ENCODE results near the gene CSRNP3.

Gene CSRNP3

DNA sequence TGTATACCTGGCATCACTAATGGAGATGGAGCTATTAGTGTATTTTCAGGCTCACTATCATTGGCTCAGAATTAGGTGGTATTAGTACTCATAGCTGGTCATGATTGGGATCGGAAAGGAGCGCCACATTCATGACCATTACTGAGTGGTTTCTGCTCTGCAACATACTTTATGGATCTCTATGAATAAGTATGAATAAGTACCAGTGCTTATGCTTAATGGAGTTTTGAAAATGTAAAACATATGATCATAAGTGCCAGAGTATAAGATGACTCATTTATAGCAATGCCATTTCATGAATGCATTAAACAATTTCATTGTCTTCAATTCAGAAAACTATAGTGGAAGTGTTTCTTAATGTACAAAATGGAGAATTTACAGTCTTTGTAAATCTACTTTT, 167.9 kb downstream of the CSRNP3 start:
- TF ChIP-seq, protein P1, sequence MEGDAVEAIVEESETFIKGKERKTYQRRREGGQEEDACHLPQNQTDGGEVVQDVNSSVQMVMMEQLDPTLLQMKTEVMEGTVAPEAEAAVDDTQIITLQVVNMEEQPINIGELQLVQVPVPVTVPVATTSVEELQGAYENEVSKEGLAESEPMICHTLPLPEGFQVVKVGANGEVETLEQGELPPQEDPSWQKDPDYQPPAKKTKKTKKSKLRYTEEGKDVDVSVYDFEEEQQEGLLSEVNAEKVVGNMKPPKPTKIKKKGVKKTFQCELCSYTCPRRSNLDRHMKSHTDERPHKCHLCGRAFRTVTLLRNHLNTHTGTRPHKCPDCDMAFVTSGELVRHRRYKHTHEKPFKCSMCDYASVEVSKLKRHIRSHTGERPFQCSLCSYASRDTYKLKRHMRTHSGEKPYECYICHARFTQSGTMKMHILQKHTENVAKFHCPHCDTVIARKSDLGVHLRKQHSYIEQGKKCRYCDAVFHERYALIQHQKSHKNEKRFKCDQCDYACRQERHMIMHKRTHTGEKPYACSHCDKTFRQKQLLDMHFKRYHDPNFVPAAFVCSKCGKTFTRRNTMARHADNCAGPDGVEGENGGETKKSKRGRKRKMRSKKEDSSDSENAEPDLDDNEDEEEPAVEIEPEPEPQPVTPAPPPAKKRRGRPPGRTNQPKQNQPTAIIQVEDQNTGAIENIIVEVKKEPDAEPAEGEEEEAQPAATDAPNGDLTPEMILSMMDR (conservative IDR thresholded peaks at IDR 0.05; ENCODE audit: control insufficient read depth, insufficient read depth, low read depth, low read length): no peak
- peak; percentile 46 for DNase-seq (ENCODE audit: low read depth)
- no peak overlapping the region for H3K4me3 ChIP-seq (ENCODE audit: control insufficient read depth, low read depth, low read length)

DNA sequence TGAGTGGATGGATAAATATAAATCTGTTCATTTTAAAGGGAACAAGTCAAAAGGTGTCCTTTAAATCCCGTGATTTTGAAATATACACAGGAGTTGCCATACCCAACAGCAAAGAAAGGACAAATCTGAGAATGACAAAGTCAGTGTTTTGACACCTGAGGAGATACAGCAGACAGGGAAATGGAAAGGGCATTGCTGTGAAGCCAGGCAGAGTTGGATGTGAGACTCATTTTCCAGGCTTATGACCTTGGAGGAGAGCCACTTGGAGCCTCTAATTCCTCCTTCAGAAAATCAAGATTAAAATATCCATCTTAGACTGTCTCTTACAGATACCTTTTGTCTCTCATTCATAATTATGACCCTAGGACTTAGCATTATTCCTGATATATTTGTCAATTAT, 170.0 kb downstream of the CSRNP3 start:
- DNase-seq (ENCODE audit: low read depth): no peak
- no peak overlapping the region for H3K4me3 ChIP-seq (ENCODE audit: control insufficient read depth, low read depth, low read length)
- TF ChIP-seq, protein P1 (conservative IDR thresholded peaks at IDR 0.05; ENCODE audit: control insufficient read depth, insufficient read depth, low read depth, low read length): no peak

DNA sequence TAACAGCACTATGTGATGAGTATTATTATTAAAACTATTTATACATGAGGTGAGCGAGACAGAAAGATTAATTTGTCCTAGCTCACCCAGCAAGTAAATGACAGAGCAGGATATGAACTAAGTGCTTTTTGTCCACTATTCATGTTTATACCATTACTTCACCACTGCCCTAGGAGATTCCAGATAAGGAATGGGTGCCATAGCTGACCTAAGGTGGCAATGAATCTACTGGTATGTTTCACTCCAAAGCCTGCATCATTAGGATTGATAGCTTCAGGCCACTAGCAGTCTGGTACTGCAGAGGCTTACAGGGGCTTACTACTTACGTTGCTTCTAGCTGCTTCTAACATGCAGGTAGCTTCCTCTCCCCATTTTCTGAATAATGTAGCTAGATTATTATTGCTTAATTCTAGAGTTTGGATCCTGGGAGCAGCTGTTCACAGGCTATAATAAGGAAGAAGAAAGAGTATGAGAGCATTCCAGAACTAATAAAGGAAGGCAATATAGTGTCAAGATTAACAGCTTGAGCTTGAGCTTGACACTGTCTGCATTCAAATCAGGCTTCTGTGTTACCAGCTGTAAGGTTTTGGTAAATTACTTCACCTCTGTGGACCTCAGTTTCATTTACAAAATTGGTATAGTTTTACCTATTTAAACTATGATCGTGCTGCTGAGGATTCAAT, 170.9 kb downstream of the CSRNP3 start:
- no peak for DNase-seq (ENCODE audit: low read depth)
- H3K4me3 ChIP-seq (ENCODE audit: control insufficient read depth, low read depth, low read length): no peak overlapping the region
- TF ChIP-seq, protein P1 (conservative IDR thresholded peaks at IDR 0.05; ENCODE audit: control insufficient read depth, insufficient read depth, low read depth, low read length): no peak

DNA sequence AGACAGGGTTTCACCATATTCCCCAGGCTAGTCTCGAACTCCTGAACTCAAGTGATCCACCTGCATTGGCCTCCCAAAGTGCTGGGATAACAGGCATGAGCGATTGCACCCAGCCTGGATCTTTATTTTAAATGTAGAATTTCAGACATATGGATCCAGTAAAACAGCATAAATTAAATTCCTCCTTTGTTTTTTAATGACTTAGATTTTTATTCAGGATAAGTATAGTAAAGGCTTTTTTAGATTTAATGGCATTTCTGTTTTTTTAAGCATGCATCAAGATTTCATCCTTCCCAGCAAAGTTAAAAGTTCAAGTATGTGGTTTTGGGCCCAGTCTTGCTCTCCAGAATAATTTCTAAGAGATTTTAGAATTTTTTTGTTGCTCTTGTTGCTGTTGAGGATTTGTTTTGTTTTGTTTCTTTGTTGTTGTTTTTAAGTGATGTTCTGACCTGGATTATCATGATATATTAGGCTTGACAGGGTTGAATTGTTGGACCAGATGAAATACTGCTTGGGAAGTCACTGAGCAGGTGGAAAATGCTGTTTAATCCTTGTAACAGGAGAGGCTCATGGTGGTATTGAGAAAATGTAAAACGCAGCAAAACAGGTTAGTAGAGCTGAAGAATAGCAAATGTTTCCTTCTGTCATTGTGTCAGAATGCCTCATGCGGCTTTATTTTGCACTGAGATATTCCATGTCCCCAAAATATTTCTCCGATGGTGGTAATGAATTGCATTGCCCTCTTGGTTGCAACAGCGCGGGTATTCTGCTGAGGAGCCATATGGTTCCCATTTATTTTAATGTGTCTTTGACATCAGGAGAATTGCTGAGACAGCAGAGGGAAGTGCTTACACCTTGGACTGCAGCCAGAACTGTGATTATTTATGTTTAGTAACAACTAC, 176.7 kb downstream of the CSRNP3 start:
- DNase-seq (ENCODE audit: low read depth): peak; percentile 51
- TF ChIP-seq, protein P1 (conservative IDR thresholded peaks at IDR 0.05; ENCODE audit: control insufficient read depth, insufficient read depth, low read depth, low read length): no peak

DNA sequence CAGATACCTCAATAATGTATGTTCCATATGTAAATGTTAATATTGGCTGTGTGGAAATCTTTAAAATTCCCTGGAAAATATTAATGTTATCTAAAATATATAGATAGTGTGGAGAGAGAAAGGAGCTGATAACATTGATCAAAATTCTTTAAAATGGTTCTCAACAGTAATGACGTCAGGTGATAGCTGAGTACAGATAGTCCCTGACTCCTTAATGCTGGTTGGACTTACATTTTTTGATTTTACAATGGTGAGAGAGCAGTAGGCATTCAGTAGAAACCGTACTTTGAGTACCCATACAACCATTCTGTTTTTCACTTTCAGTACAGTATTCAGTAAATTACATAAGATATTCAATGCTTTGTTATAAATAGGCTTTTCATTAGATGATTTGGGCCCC, 177.9 kb downstream of the CSRNP3 start:
- TF ChIP-seq, protein P1 (conservative IDR thresholded peaks at IDR 0.05; ENCODE audit: control insufficient read depth, insufficient read depth, low read depth, low read length): no peak
- no peak overlapping the region for H3K4me3 ChIP-seq (ENCODE audit: control insufficient read depth, low read depth, low read length)
- no peak for DNase-seq (ENCODE audit: low read depth)

More for the DNA sequence above, 176.7 kb downstream of the CSRNP3 start:
- H3K4me3 ChIP-seq (ENCODE audit: control insufficient read depth, low read depth, low read length): no peak overlapping the region

DNA sequence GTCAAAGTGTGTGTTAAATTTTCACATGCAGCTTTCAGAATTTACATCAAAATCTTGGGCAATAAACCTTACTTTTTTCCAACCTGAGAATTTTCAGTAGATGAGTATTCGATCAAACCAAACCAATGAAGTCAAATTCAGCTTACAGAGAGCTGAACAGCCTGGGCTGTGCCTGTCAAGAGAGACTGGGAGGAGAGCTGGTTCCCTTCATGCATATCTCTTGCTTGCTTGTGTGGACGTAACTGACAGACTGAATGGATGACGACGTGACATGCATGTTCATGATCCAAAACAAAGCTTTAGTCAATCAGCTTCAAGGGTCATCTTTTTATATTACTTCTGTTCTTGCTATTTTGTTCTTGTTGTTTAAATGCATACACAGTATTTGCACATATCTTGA, 179.3 kb downstream of the CSRNP3 start:
- no peak overlapping the region for H3K4me3 ChIP-seq (ENCODE audit: control insufficient read depth, low read depth, low read length)
- TF ChIP-seq, protein P1 (conservative IDR thresholded peaks at IDR 0.05; ENCODE audit: control insufficient read depth, insufficient read depth, low read depth, low read length): no peak
- DNase-seq (ENCODE audit: low read depth): no peak

Measured in fibroblast of mammary gland (primary cell).